ENCODE measurements around the gene TCP1.

The TCP1 gene

GRCh38 chr6:159829526-159829925, 40.1 kb upstream of the TCP1 start (continued):
- no peak for TF ChIP-seq ZBTB11 (tag by site-specific recombination; conservative IDR thresholded peaks at IDR 0.05; ENCODE audit: low read depth)
- TF ChIP-seq ZNF791 (tag by site-specific recombination; IDR thresholded peaks at IDR 0.05): no peak
- no peak for TF ChIP-seq ZNF10 (tag by site-specific recombination; IDR thresholded peaks at IDR 0.05)

- Histone ChIP-seq H3K4me3 (ENCODE audit: low read depth, low read length) (no peak overlapping the region), H3K36me3 (ENCODE audit: control insufficient read depth in 2 of 2, insufficient read depth in 1 of 2, low read length in 2 of 2) (no peaks in the 10 kb centered on the region), H3K27ac (ENCODE audit: extremely low read depth, low read depth, low read length) (no peak overlapping the region), H3K9me3 (ENCODE audit: control insufficient read depth, insufficient read depth, low read depth, low read length) (no peaks in the 10 kb centered on the region), H3K4me1 (ENCODE audit: control insufficient read depth, insufficient read depth, low read length) (no peaks in the 10 kb centered on the region)
- ChIA-PET CTCF (no interaction called here), POLR2A (interaction anchor here (1.2 kb wide), 1 partner anchor 21 kb away, joined by 3 read pairs; no protein-coding TSS in a partner anchor)
- TF ChIP-seq ZNF341 (tag by site-specific recombination; IDR thresholded peaks at IDR 0.05; ENCODE audit: low read depth): peak; percentile 83
- TF ChIP-seq ZNF394 (tag by site-specific recombination; IDR thresholded peaks at IDR 0.05; ENCODE audit: borderline replicate concordance): no peak
- TF ChIP-seq SETDB1 (IDR thresholded peaks at IDR 0.05; ENCODE audit: insufficient read length, low read length): peak; percentile 30
- TF ChIP-seq ZNF514 (tag by site-specific recombination; IDR thresholded peaks at IDR 0.05): no peak
- TF ChIP-seq BCL11B (tag by site-specific recombination; IDR thresholded peaks at IDR 0.05; ENCODE audit: low read depth): no peak
Observed at GRCh38 chr6:159828074-159828473, 38.7 kb upstream of the TCP1 start.

GRCh38 chr6:159826968-159827647, 37.7 kb upstream of the TCP1 start:
- Histone ChIP-seq H3K4me3 (ENCODE audit: low read depth, low read length) (no peak overlapping the region), H3K36me3 (ENCODE audit: control insufficient read depth in 2 of 2, insufficient read depth in 1 of 2, low read length in 2 of 2) (no peaks in the 10 kb centered on the region), H3K4me1 (ENCODE audit: control insufficient read depth, insufficient read depth, low read length) (no peaks in the 10 kb centered on the region), H3K9me3 (ENCODE audit: control insufficient read depth, insufficient read depth, low read depth, low read length) (no peaks in the 10 kb centered on the region), H3K27ac (ENCODE audit: extremely low read depth, low read depth, low read length) (no peak overlapping the region)
- ChIA-PET POLR2A (interaction anchor here (1.2 kb wide), 1 partner anchor 21 kb away, joined by 3 read pairs; no protein-coding TSS in a partner anchor), CTCF (no interaction called here)
- TF ChIP-seq MYNN (tag by site-specific recombination; IDR thresholded peaks at IDR 0.05; ENCODE audit: borderline replicate concordance): no peak
- TF ChIP-seq ZNF701 (tag by site-specific recombination; IDR thresholded peaks at IDR 0.05): no peak
- TF ChIP-seq RBAK (tag by site-specific recombination; IDR thresholded peaks at IDR 0.05): no peak

GRCh38 chr6:159826004-159826403, 36.6 kb upstream of the TCP1 start:
- ChIA-PET CTCF (interaction anchor here (0.8 kb wide), 1 partner anchor 39 kb away, joined by 3 read pairs; no protein-coding TSS in a partner anchor), POLR2A (no interaction called here)
- Histone ChIP-seq H3K9me3 (ENCODE audit: control insufficient read depth, insufficient read depth, low read depth, low read length) (no peaks in the 10 kb centered on the region), H3K4me3 (ENCODE audit: low read depth, low read length) (no peak overlapping the region), H3K36me3 (ENCODE audit: control insufficient read depth in 2 of 2, insufficient read depth in 1 of 2, low read length in 2 of 2) (no peaks in the 10 kb centered on the region), H3K27ac (ENCODE audit: extremely low read depth, low read depth, low read length) (no peak overlapping the region), H3K4me1 (ENCODE audit: control insufficient read depth, insufficient read depth, low read length) (no peaks in the 10 kb centered on the region)
- TF ChIP-seq ZNF19 (tag by site-specific recombination; IDR thresholded peaks at IDR 0.05; ENCODE audit: low read depth) (no peak), PRDM6 (tag by site-specific recombination; IDR thresholded peaks at IDR 0.05) (no peak), ZNF707 (tag by site-specific recombination; IDR thresholded peaks at IDR 0.05) (no peak), ZNF654 (tag by site-specific recombination; IDR thresholded peaks at IDR 0.05; ENCODE audit: low read depth) (no peak), ZFP41 (tag by site-specific recombination; IDR thresholded peaks at IDR 0.05; ENCODE audit: borderline replicate concordance) (no peak), GLI2 (tag by site-specific recombination; IDR thresholded peaks at IDR 0.05; ENCODE audit: borderline replicate concordance, low read depth) (no peak), ZNF596 (tag by site-specific recombination; IDR thresholded peaks at IDR 0.05) (no peak), ELK4 (IDR thresholded peaks at IDR 0.05; ENCODE audit: borderline replicate concordance, low read depth, low read length) (no peak), GLIS2 (tag by site-specific recombination; IDR thresholded peaks at IDR 0.05) (no peak), HIC1 (tag by site-specific recombination; IDR thresholded peaks at IDR 0.05) (no peak)
